ACC112 (cell line): ENCODE results near the gene SEMA5B.

Experiments
- H2AFZ ChIP-seq: fragments of 200-600 bp; sonication (generic); one replicate; pipeline ENCODE4 v1.6.0; 2017; ENCODE audit warnings: antibody characterized with exemption, low read length; ENCODE audit not compliant: unreplicated experiment
- H3K27ac ChIP-seq: fragments of 200-600 bp; sonication (generic); 2 replicates; pipeline ENCODE4 v1.5.1; 2014; ENCODE audit warnings: low read depth, mild to moderate bottlenecking, antibody characterized with exemption, low read length, moderate library complexity
- H3K27me3 ChIP-seq: fragments of 200-600 bp; sonication (generic); 2 replicates; pipeline ENCODE4 v1.6.1; 2014; ENCODE audit warnings: mild to moderate bottlenecking, antibody characterized with exemption, low read length, moderate library complexity, mixed read lengths; ENCODE audit not compliant: insufficient read depth
- H3K36me3 ChIP-seq: fragments of 200-600 bp; sonication (generic); 2 replicates; pipeline ENCODE4 v1.6.1; 2016; ENCODE audit warnings: mild to moderate bottlenecking, antibody characterized with exemption, low read length, moderate library complexity, mixed read lengths; ENCODE audit not compliant: insufficient read depth
- H3K4me1 ChIP-seq: fragments of 200-600 bp; sonication (generic); one replicate; pipeline ENCODE4 v1.6.1; 2016; ENCODE audit warnings: low read length, mixed read lengths; ENCODE audit not compliant: insufficient read depth, unreplicated experiment, control insufficient read depth
- H3K4me3 ChIP-seq: fragments of 200-600 bp; sonication (generic); 2 replicates; pipeline ENCODE4 v1.5.1; 2014; ENCODE audit warnings: mild to moderate bottlenecking, low read depth, low read length
- H3K79me2 ChIP-seq: fragments of 200-600 bp; sonication (generic); one replicate; pipeline ENCODE4 v1.6.0; 2016; ENCODE audit warnings: low read length; ENCODE audit not compliant: control insufficient read depth, unreplicated experiment, insufficient read depth

The SEMA5B gene

DNA sequence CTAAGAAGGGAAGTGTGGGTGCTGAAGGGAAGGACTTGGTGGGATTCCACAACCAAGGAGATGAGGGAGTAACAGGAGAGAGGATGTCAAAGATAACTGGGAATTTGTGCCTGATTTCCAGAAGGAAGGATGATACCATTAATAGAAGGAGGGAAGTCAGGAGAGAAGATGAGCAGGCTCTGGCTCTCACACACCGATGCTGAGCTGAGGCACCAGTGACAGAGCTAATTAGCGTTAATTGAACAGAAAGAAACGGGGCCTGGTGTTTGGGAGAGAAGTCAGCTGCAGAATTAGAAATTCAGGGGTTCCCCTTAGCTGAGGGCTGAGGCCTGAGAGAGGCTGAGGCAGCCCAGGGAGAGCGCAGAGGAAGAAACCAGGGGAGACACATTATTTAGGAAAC lies 27.4 kb upstream of the SEMA5B start:
- Histone ChIP-seq H3K4me1 (peaks cover 17% of the 10 kb centered on the region), H2AFZ (no peak overlapping the region), H3K79me2 (no peaks in the 10 kb centered on the region), H3K36me3 (no peaks in the 10 kb centered on the region), H3K27ac (no peak overlapping the region), H3K27me3 (no peaks in the 10 kb centered on the region), H3K4me3 (no peak overlapping the region)

DNA sequence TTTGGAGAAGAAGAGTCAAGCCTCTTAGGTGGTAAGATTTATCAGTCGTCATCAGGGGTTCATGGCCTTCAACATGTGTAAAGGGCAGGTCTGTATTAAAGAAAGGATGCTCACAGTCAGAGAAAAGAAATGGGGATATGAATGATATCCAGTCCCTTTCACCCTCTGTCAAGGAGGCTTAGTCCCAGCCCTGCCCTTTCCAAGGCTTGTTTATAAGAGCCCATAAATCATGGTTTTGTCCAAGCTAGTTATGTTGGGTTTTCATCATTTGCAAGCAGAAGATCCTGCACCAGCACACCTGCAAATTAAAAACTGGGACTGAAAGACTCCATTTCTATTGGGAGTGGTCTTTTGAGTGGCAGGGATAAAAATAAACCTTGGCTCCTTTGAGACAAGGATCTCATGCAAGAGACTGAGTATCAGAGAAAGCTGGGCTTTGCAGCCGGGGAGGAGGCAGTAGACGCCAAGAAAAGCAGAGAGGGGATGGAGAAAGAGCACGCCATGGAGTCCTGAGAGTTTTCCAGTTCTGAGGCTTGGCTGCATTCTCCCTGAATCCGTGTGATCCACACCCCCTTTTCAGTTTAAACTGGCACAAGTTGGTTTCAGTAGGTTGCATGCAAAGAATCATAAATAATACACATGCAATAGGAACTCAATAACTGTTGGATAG lies 26.7 kb upstream of the SEMA5B start:
- H3K27ac ChIP-seq = no peak overlapping the region
- no peak overlapping the region for H2AFZ ChIP-seq
- no peaks in the 10 kb centered on the region for H3K36me3 ChIP-seq
- H3K4me1 ChIP-seq = peaks cover 17% of the 10 kb centered on the region
- H3K27me3 ChIP-seq = no peaks in the 10 kb centered on the region
- no peak overlapping the region for H3K4me3 ChIP-seq
- no peaks in the 10 kb centered on the region for H3K79me2 ChIP-seq

DNA sequence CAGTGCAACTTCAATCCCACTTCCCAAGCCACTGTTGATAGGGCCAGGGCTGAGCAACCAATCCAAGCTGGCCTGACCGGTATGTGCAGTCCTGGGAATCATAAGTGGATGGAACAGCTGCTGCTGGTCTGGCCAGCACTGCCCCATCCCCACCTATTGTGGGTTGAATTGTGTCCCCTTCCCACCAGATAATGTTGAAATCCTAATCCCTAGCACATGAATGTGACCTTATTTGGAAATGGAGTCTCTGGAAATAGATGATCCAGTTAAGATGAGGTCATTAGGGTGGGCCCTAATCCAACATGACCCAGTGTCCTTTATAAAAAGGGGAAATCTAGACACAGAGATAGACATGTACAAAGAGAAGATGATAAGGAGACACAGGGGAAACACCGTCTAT lies 25.5 kb upstream of the SEMA5B start:
- Histone ChIP-seq H2AFZ (no peak overlapping the region), H3K27ac (no peak overlapping the region), H3K27me3 (no peaks in the 10 kb centered on the region), H3K36me3 (no peaks in the 10 kb centered on the region), H3K79me2 (no peaks in the 10 kb centered on the region), H3K4me1 (peaks cover 17% of the 10 kb centered on the region), H3K4me3 (no peak overlapping the region)

DNA sequence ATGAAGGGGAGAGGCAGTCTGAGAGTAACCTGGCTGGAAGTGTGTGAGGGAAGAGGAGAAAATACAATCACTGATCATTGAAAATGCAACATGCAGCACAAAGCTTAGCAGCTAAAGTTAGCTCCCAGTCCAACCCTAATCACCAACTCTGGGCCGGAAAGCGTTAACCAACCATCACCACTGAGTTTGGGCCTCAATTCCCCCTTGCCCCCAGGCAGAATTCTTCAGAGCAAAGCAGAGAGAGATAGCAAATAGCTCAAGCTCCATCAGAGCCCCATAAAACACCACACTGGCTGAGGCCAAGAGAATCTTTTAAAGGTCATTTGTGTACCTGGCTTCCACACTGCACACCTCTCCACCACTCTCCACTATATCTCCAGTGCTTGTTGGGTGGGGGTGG lies 23.1 kb upstream of the SEMA5B start:
- no peak overlapping the region for H3K4me3 ChIP-seq
- H3K27ac ChIP-seq = no peak overlapping the region
- H3K36me3 ChIP-seq = no peaks in the 10 kb centered on the region
- H3K4me1 ChIP-seq = peaks cover 26% of the 10 kb centered on the region
- no peaks in the 10 kb centered on the region for H3K79me2 ChIP-seq
- no peaks in the 10 kb centered on the region for H3K27me3 ChIP-seq
- no peak overlapping the region for H2AFZ ChIP-seq

DNA sequence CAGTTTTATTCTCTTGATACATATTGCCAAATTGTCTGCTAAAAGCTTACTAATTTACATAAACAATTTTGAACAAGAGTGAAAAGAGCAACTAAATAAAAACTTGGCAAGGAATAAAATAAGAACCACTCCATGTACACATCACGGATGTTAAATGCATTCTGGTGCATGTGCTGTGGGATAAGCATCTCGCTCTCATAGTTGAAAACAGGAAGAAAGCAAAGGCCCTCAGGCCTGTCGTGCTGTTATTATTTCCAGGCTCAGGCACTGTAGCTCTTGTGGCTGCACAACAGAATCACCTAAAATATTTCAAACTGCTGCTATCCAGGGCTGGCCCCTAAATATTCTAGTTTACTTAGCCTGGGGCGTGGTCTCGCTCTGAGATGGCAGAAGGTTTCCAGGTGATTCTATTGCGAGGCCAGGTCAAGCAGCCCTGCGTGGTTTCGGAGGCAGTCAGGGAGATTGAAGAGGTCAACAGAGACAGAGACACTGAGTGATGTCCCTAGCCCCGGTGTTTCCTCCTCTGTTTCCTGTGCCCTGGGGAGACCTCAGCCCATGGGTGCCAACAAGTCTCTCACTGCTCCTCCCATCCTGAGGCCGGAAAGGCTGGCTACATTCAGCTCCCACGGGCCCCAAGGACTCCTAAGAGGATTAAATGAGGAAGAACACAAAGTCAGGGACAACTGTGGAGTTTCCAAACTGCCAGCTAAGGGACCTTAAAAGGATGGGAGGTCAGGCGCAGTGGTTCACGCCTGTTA lies 21.1 kb upstream of the SEMA5B start:
- Histone ChIP-seq H3K4me3 (no peak overlapping the region), H3K27me3 (no peaks in the 10 kb centered on the region), H3K79me2 (no peaks in the 10 kb centered on the region), H2AFZ (no peak overlapping the region), H3K27ac (no peak overlapping the region), H3K4me1 (peaks cover 38% of the 10 kb centered on the region), H3K36me3 (no peaks in the 10 kb centered on the region)

DNA sequence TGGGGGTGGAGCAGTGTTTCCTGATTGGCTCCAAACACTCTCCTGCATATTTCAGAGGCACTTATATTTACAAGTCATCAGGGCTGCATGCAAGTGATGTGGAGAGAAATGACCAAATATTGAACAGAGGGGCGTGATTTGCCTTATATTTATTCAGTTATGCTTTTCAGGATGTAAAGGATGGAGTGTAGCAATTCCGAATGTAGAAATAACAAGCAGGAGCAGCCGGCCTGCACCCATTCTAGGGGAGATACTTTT lies 19.4 kb upstream of the SEMA5B start:
- H3K79me2 ChIP-seq = no peaks in the 10 kb centered on the region
- H3K27ac ChIP-seq = no peak overlapping the region
- H3K4me1 ChIP-seq = peaks cover 32% of the 10 kb centered on the region

DNA sequence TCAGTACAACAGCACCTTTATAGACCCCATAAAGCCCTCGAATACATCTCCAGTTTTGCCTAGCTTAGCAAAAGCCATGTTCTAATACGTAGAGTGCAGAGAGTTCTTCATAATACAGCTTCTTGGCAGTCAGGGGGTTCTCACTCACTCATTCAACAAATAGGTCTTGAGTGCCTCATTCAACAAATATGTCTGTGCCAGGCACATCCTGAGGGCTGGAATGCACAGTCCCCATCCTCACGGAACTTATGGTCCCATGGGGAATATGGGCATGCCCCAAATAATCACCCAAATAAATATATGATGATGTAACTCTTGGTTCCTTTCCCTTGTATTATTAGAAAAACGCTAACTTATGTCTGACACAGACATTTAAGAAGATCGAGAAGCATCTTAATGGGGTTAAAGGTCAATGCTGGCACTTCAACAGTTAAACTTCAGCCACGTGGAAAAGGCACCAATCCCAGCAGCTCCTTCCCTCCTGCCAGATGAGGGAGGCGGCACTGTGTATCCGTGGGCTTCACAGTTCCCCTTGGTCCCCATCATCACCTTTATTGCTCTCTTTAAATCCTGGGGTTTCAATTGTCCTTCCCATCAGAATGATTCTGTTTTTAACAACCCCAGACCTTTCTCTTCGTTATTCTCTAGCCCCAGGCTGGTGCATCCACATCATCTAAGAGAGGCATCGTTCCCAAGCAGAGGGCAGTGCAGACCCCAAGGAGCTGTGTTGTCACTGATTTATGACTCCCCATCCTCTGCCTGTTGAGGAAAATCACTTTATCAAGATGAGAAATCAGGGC lies 18.9 kb upstream of the SEMA5B start:
- Histone ChIP-seq H3K36me3 (no peaks in the 10 kb centered on the region), H3K27ac (peak overlapping the region; percentile 36), H2AFZ (no peak overlapping the region), H3K4me3 (no peak overlapping the region), H3K79me2 (no peaks in the 10 kb centered on the region), H3K27me3 (no peaks in the 10 kb centered on the region), H3K4me1 (peaks cover 32% of the 10 kb centered on the region)

More for the DNA sequence above, 19.4 kb upstream of the SEMA5B start:
- Histone ChIP-seq H3K36me3 (no peaks in the 10 kb centered on the region), H3K27me3 (no peaks in the 10 kb centered on the region), H2AFZ (no peak overlapping the region), H3K4me3 (no peak overlapping the region)

DNA sequence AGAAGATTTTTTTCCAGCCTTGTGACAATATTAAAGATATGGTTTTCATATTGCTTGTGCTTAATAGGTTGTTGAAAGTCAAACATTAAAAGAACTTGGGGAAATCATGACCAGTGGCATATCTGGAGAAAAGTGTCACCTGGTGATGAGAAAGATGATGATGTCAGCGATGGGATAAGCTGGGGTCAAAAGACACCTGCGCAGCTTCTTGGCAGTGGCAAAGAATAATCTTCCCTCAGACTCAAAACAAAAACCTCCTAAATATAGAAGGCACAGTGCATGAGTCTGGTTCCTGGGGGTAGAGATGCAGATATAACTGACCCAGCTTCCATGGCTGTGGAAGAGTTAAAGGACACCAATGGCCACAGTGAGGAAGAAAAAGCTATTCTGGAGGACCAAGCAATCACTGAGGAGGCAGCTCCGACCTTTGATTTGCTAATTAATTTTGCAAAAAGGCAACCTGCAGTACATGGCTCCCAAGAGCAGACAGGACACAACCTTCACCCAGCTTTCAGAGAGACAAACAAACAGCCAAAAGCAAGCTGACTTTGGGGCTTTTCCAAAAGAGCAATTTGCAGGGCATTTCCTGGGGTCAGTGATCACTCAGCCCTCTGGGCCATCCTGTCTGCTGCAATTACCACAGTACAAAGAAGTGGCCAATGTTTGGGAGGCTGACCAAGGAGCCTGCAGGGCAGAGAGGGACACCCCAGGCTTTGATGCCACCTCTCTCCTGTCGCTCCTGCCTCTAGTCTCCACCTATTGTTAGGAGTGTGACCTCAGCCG lies 17.6 kb upstream of the SEMA5B start:
- H3K79me2 ChIP-seq = no peaks in the 10 kb centered on the region
- no peaks in the 10 kb centered on the region for H3K27me3 ChIP-seq
- peak overlapping the region; percentile 3; the same call in 1 of the 2 replicates for H3K4me3 ChIP-seq
- peak overlapping the region; percentile 36; the same call in 1 of the 2 replicates for H3K27ac ChIP-seq
- no peaks in the 10 kb centered on the region for H3K36me3 ChIP-seq
- peaks cover 29% of the 10 kb centered on the region for H3K4me1 ChIP-seq
- no peak overlapping the region for H2AFZ ChIP-seq

DNA sequence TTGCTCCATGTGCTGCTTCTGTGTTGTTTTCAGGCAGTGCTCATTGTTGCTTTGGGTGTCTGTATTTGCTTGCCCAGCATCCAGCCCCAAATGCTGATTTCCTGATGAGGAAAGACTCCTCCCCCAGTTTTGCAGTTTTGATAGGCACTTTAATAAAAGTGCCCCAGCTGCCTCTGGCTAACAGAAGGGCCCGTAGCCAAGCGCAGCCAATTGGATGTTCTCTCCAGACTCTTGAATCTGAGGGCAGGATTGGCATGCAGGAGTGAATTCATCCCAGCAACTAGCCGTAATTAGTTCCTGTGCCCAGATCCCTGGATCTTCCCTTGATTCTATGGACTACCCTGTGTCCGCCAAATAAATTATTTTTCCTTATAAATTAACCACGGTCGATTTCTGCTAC lies 14.8 kb upstream of the SEMA5B start:
- H3K36me3 ChIP-seq = no peaks in the 10 kb centered on the region
- H3K4me3 ChIP-seq = no peak overlapping the region
- H3K4me1 ChIP-seq = peaks cover 29% of the 10 kb centered on the region
- no peaks in the 10 kb centered on the region for H3K79me2 ChIP-seq
- H2AFZ ChIP-seq = no peak overlapping the region
- peaks cover 5% of the 10 kb centered on the region; the same call in 1 of the 2 replicates for H3K27me3 ChIP-seq
- H3K27ac ChIP-seq = no peak overlapping the region

DNA sequence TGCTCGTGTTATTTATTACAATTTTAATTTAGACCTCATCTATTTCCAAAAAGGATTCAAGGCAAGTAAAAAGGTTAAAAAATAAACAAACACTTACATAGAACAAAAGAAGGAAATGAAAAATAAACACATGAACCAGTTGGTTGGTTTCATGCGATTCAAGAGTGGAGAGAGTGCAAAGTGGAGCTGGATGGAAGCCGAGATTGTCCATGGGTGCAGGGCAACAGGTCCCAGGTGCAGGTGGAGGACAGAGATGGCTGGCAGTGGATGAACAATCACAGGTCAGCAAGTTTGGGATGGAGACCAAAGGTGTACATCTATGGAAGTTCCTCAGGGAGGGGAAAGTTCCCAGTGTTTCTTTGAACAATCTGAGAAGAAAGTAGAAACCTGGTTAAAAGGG lies 11.6 kb upstream of the SEMA5B start:
- H2AFZ ChIP-seq = no peak overlapping the region
- H3K27ac ChIP-seq = no peak overlapping the region
- no peaks in the 10 kb centered on the region for H3K36me3 ChIP-seq
- H3K4me1 ChIP-seq = peaks cover 13% of the 10 kb centered on the region
- no peak overlapping the region for H3K4me3 ChIP-seq
- H3K79me2 ChIP-seq = no peaks in the 10 kb centered on the region
- H3K27me3 ChIP-seq = peaks cover 5% of the 10 kb centered on the region; the same call in 1 of the 2 replicates
